ENCODE results near the gene ANKRD10.

The ANKRD10 gene

GRCh38 chr13:110907301-110907700, 7.6 kb downstream of the ANKRD10 start:
- DNase-seq (ENCODE audit: low read depth in 1 of 2, low spot score in 1 of 2), result no peak

GRCh38 chr13:110904748-110905147, 10.1 kb downstream of the ANKRD10 start:
- Histone ChIP-seq H3K4me3 (replicated peaks; ENCODE audit: insufficient read depth, low read length) (no peak overlapping the region), H3K27me3 (ENCODE audit: insufficient read depth, poor library complexity, severe bottlenecking) (no peaks in the 10 kb centered on the region), H3K27ac (replicated peaks) (no peak overlapping the region)
- DNase-seq (ENCODE audit: low read depth in 1 of 2, low spot score in 1 of 2), result no peak
- TF ChIP-seq REST (IDR thresholded peaks at IDR 0.05; ENCODE audit: insufficient replicate concordance, low read depth) (no peak), GABPA (IDR thresholded peaks at IDR 0.05; ENCODE audit: low read depth) (no peak), CTCF (IDR thresholded peaks at IDR 0.05; ENCODE audit: insufficient read depth, low read length) (no peak), SPI1 (IDR thresholded peaks at IDR 0.05; ENCODE audit: borderline replicate concordance, low read depth) (no peak), POLR2AphosphoS5 (IDR thresholded peaks at IDR 0.05; ENCODE audit: low read depth) (no peak)

More at GRCh38 chr13:110907301-110907700, 7.6 kb downstream of the ANKRD10 start:
- no peak for TF ChIP-seq CTCF (IDR thresholded peaks at IDR 0.05; ENCODE audit: insufficient read depth, low read length)
- no peak for TF ChIP-seq SPI1 (IDR thresholded peaks at IDR 0.05; ENCODE audit: borderline replicate concordance, low read depth)
- no peak for TF ChIP-seq POLR2AphosphoS5 (IDR thresholded peaks at IDR 0.05; ENCODE audit: low read depth)
- no peak for TF ChIP-seq REST (IDR thresholded peaks at IDR 0.05; ENCODE audit: insufficient replicate concordance, low read depth)
- no peak for TF ChIP-seq GABPA (IDR thresholded peaks at IDR 0.05; ENCODE audit: low read depth)
- Histone ChIP-seq H3K27me3 (ENCODE audit: insufficient read depth, poor library complexity, severe bottlenecking) (no peaks in the 10 kb centered on the region), H3K27ac (replicated peaks) (no peak overlapping the region), H3K4me3 (replicated peaks; ENCODE audit: insufficient read depth, low read length) (no peak overlapping the region)

- Histone ChIP-seq H3K4me3 (replicated peaks; ENCODE audit: insufficient read depth, low read length) (no peak overlapping the region), H3K27ac (replicated peaks) (no peak overlapping the region), H3K27me3 (ENCODE audit: insufficient read depth, poor library complexity, severe bottlenecking) (no peaks in the 10 kb centered on the region)
- DNase-seq (ENCODE audit: low read depth in 1 of 2, low spot score in 1 of 2), result no peak
- TF ChIP-seq SPI1 (IDR thresholded peaks at IDR 0.05; ENCODE audit: borderline replicate concordance, low read depth) (no peak), GABPA (IDR thresholded peaks at IDR 0.05; ENCODE audit: low read depth) (no peak), REST (IDR thresholded peaks at IDR 0.05; ENCODE audit: insufficient replicate concordance, low read depth) (no peak), POLR2AphosphoS5 (IDR thresholded peaks at IDR 0.05; ENCODE audit: low read depth) (no peak), CTCF (IDR thresholded peaks at IDR 0.05; ENCODE audit: insufficient read depth, low read length) (no peak)
Observed at GRCh38 chr13:110902370-110902769, 12.5 kb downstream of the ANKRD10 start.

Data from HL-60 (cell line).